Right cardiac atrium (tissue), 5 donors: Measurements from ENCODE around the gene KISS1R. TPM values are rescaled to one million over a fixed set of nuclear protein-coding genes. Genes with fewer than 3 reads are reported as not detected.

Experiments
- polyA plus RNA-seq: library from polyadenylated mRNA; stranded (reverse); fragments of 200-250 nt; gene quantifications from one replicate; pipeline ENCODE4 v1.2.3, GENCODE V29; 2013
- total RNA-seq, 4 donors: library from RNA; stranded (reverse); fragmentation: NEBNext Ultra II Directional; extraction: Animal tissue kit (Norgen Biotek cat#: 25700); gene quantifications; one replicate each; pipeline ENCODE4 v1.2.1, GENCODE V29; 2021
- donor health status: healthy with polysubstance abuse.
- donor health status: DM: no; HTN: yes; CAD: no.
- donor health status: DM: no; HTN: no; CAD: no.
- donor health status: DM: no; HTN: yes; CAD: no; lungs with severe emphysema.
- donor health status: DM: yes; HTN: yes; CAD: no.

KISS1R gene
- total and polyA plus RNA-seq, 5 donors, result not detected

Other genes with a start within 250 kb of the KISS1R start
- gene FSTL3, start 240.9 kb upstream of the KISS1R start, total RNA-seq, result 100 to 1,000 TPM in 1 of 4 donors, 10 to 100 TPM in 3; 47.1 to 110 (median 61.9) TPM
- gene FSTL3, start 240.9 kb upstream of the KISS1R start, polyA plus RNA-seq, result 64.1 TPM
- gene PRSS57, start 221.9 kb upstream of the KISS1R start, total RNA-seq, result not detected
- gene PRSS57, start 221.9 kb upstream of the KISS1R start, polyA plus RNA-seq, result not detected
- 10 to 100 TPM; 34.9 to 84.9 (median 46.9) TPM for gene PALM, start 208.4 kb upstream of the KISS1R start, total RNA-seq
- 30.3 TPM for gene PALM, start 208.4 kb upstream of the KISS1R start, polyA plus RNA-seq
- gene MISP, start 166.2 kb upstream of the KISS1R start, total RNA-seq, result under 1 TPM in 1 of 4 donors, not detected in 3; 0.22 TPM
- gene MISP, start 166.2 kb upstream of the KISS1R start, polyA plus RNA-seq, result 0.02 TPM
- gene PTBP1, start 119.9 kb upstream of the KISS1R start, total RNA-seq, result 100 to 1,000 TPM in 1 of 4 donors, 10 to 100 TPM in 3; 67.5 to 119 (median 82.3) TPM
- 42.9 TPM for gene PTBP1, start 119.9 kb upstream of the KISS1R start, polyA plus RNA-seq
- not detected for gene PLPPR3, start 95.4 kb upstream of the KISS1R start, total RNA-seq
- 0.05 TPM for gene PLPPR3, start 95.4 kb upstream of the KISS1R start, polyA plus RNA-seq
- not detected for gene AZU1, start 89.5 kb upstream of the KISS1R start, total RNA-seq
- gene AZU1, start 89.5 kb upstream of the KISS1R start, polyA plus RNA-seq, result 0.11 TPM
- not detected for gene PRTN3, start 76.3 kb upstream of the KISS1R start, total RNA-seq
- gene PRTN3, start 76.3 kb upstream of the KISS1R start, polyA plus RNA-seq, result not detected
- 1 to 10 TPM in 3 of 4 donors, under 1 TPM in 1; 0.85 to 2.6 (median 1.9) TPM for gene ELANE, start 65.0 kb upstream of the KISS1R start, total RNA-seq
- gene ELANE, start 65.0 kb upstream of the KISS1R start, polyA plus RNA-seq, result 3.4 TPM
- gene CFD, start 57.7 kb upstream of the KISS1R start, total RNA-seq, result 100 to 1,000 TPM; 221 to 590 (median 310) TPM
- gene CFD, start 57.7 kb upstream of the KISS1R start, polyA plus RNA-seq, result 869 TPM
- 10 to 100 TPM; 23.9 to 28.4 (median 25.4) TPM for gene MED16, start 24.1 kb upstream of the KISS1R start, total RNA-seq
- 21.3 TPM for gene MED16, start 24.1 kb upstream of the KISS1R start, polyA plus RNA-seq
- not detected for gene RNU6-9, start 23.8 kb upstream of the KISS1R start, total RNA-seq
- gene RNU6-9, start 23.8 kb upstream of the KISS1R start, polyA plus RNA-seq, result not detected
- gene R3HDM4, start 4.1 kb upstream of the KISS1R start, total RNA-seq, result 10 to 100 TPM; 18.6 to 31.2 (median 21.2) TPM
- gene R3HDM4, start 4.1 kb upstream of the KISS1R start, polyA plus RNA-seq, result 25.8 TPM
- gene ARID3A, start 8.7 kb downstream of the KISS1R start, total RNA-seq, result 1 to 10 TPM; 4.2 to 6.2 (median 5.6) TPM
- 3.3 TPM for gene ARID3A, start 8.7 kb downstream of the KISS1R start, polyA plus RNA-seq
- gene WDR18, start 67.0 kb downstream of the KISS1R start, total RNA-seq, result 10 to 100 TPM; 12.2 to 24.0 (median 15.8) TPM
- 22.5 TPM for gene WDR18, start 67.0 kb downstream of the KISS1R start, polyA plus RNA-seq
- gene GRIN3B, start 83.1 kb downstream of the KISS1R start, total RNA-seq, result under 1 TPM in 1 of 4 donors, not detected in 3; 0.06 TPM
- not detected for gene GRIN3B, start 83.1 kb downstream of the KISS1R start, polyA plus RNA-seq
- gene TMEM259, start 103.8 kb downstream of the KISS1R start, total RNA-seq, result 100 to 1,000 TPM; 127 to 161 (median 143) TPM
- 164 TPM for gene TMEM259, start 103.8 kb downstream of the KISS1R start, polyA plus RNA-seq
- gene RNU6-2, start 104.2 kb downstream of the KISS1R start, total RNA-seq, result not detected
- gene RNU6-2, start 104.2 kb downstream of the KISS1R start, polyA plus RNA-seq, result not detected
- gene CNN2, start 109.3 kb downstream of the KISS1R start, total RNA-seq, result 10 to 100 TPM; 57.4 to 75.9 (median 63.8) TPM
- 52.1 TPM for gene CNN2, start 109.3 kb downstream of the KISS1R start, polyA plus RNA-seq
- gene ABCA7, start 122.8 kb downstream of the KISS1R start, total RNA-seq, result 10 to 100 TPM in 1 of 4 donors, 1 to 10 TPM in 3; 7.3 to 10.4 (median 8.7) TPM
- 9.1 TPM for gene ABCA7, start 122.8 kb downstream of the KISS1R start, polyA plus RNA-seq
- gene ARHGAP45, start 149.8 kb downstream of the KISS1R start, total RNA-seq, result 10 to 100 TPM in 1 of 4 donors, 1 to 10 TPM in 3; 7.7 to 10.4 (median 9.2) TPM
- gene ARHGAP45, start 149.8 kb downstream of the KISS1R start, polyA plus RNA-seq, result 5.9 TPM
- 100 to 1,000 TPM; 110 to 145 (median 131) TPM for gene POLR2E, start 178.0 kb downstream of the KISS1R start, total RNA-seq
- gene POLR2E, start 178.0 kb downstream of the KISS1R start, polyA plus RNA-seq, result 179 TPM
- gene GPX4, start 186.7 kb downstream of the KISS1R start, total RNA-seq, result 100 to 1,000 TPM; 300 to 374 (median 359) TPM
- gene GPX4, start 186.7 kb downstream of the KISS1R start, polyA plus RNA-seq, result 713 TPM